Muscle of leg (tissue), 11 donors: ENCODE measurements around the gene IRF2BP2. TPM values are rescaled to one million over a fixed set of nuclear protein-coding genes. Genes with fewer than 3 reads are reported as not detected.

ENCODE experiments used
- DNase-seq: peaks from one replicate; pipeline ENCODE4 v3.0.0; 2013
- H3K27ac ChIP-seq: one replicate; pipeline ENCODE4 v1.5.1; 2013; ENCODE audit warnings: mild to moderate bottlenecking, low read length, control low read depth
- H3K27me3 ChIP-seq: one replicate; pipeline ENCODE4 v1.6.1; 2013; ENCODE audit warnings: low read length; ENCODE audit not compliant: control insufficient read depth, insufficient read depth
- H3K36me3 ChIP-seq: one replicate; pipeline ENCODE4 v1.6.1; 2013; ENCODE audit warnings: low read length; ENCODE audit not compliant: control insufficient read depth, insufficient read depth
- H3K4me1 ChIP-seq: one replicate; pipeline ENCODE4 v1.6.1; 2013; ENCODE audit warnings: low read length; ENCODE audit not compliant: control insufficient read depth, insufficient read depth
- H3K4me3 ChIP-seq: one replicate; pipeline ENCODE4 v1.5.1; 2013; ENCODE audit warnings: low read length, control low read depth
- H3K9me3 ChIP-seq: replicated peaks from 2 replicates; pipeline ENCODE4 v1.6.1; 2013; ENCODE audit warnings: low read depth, low read length; ENCODE audit not compliant: control insufficient read depth
- WGBS: methylation state at CpG from one replicate; pipeline ENCODE4 v1.1.5; 2013; ENCODE audit warnings: missing lambda C conversion rate; ENCODE audit not compliant: insufficient coverage; 5-methylcytosine and 5-hydroxymethylcytosine counted together
- polyA plus RNA-seq, 8 donors: library from polyadenylated mRNA; unstranded; fragments of 120-200 nt; gene quantifications; one replicate each; pipeline versions ENCODE4 v1.2.1 to v1.2.3, GENCODE V29; 2013; ENCODE audit warnings: inconsistent platforms in 1 of 8, low replicate concordance in 1 of 8; ENCODE audit not compliant: insufficient read length in 8 of 8, insufficient read depth in 1 of 8
- total RNA-seq: library from RNA; stranded (reverse); fragments of 120-200 nt; gene quantifications from one replicate; pipeline ENCODE4 v1.2.4, GENCODE V29; 2013

The IRF2BP2 gene
- total and polyA plus RNA-seq, 9 donors = 59.9 to 93.0 (median 76.2) TPM

GRCh38 chr1:234649432-234650081 is 39.6 kb upstream of the IRF2BP2 start:
- H3K27me3 ChIP-seq = no peaks in the 10 kb centered on the region
- 76% methylated on average over 3 of the region's 3 CpGs for WGBS
- H3K4me1 ChIP-seq = no peaks in the 10 kb centered on the region
- DNase-seq = no peak
- no peak overlapping the region for H3K4me3 ChIP-seq
- no peak overlapping the region for H3K27ac ChIP-seq
- H3K9me3 ChIP-seq = no peaks in the 10 kb centered on the region
- no peaks in the 10 kb centered on the region for H3K36me3 ChIP-seq

GRCh38 chr1:234647758-234648157 is 37.8 kb upstream of the IRF2BP2 start:
- H3K9me3 ChIP-seq = no peaks in the 10 kb centered on the region
- H3K4me1 ChIP-seq = no peaks in the 10 kb centered on the region
- WGBS = no CpG with 5 or more reads among the region's 2 CpGs
- no peaks in the 10 kb centered on the region for H3K36me3 ChIP-seq
- no peak overlapping the region for H3K4me3 ChIP-seq
- no peaks in the 10 kb centered on the region for H3K27me3 ChIP-seq
- no peak for DNase-seq
- no peak overlapping the region for H3K27ac ChIP-seq

GRCh38 chr1:234647245-234647644 is 37.3 kb upstream of the IRF2BP2 start:
- no peaks in the 10 kb centered on the region for H3K36me3 ChIP-seq
- H3K4me1 ChIP-seq = no peaks in the 10 kb centered on the region
- no peaks in the 10 kb centered on the region for H3K9me3 ChIP-seq
- DNase-seq = peak; percentile 15
- no peaks in the 10 kb centered on the region for H3K27me3 ChIP-seq
- no peak overlapping the region for H3K27ac ChIP-seq
- no peak overlapping the region for H3K4me3 ChIP-seq
- 69% methylated on average over 2 of the region's 3 CpGs for WGBS

GRCh38 chr1:234645964-234646363 is 36.0 kb upstream of the IRF2BP2 start:
- no peak for DNase-seq
- 71% methylated on average over 1 of the region's 2 CpGs for WGBS
- Histone ChIP-seq H3K27me3 (no peaks in the 10 kb centered on the region), H3K27ac (no peak overlapping the region), H3K36me3 (no peaks in the 10 kb centered on the region), H3K4me3 (no peak overlapping the region), H3K9me3 (no peaks in the 10 kb centered on the region), H3K4me1 (no peaks in the 10 kb centered on the region)

- Histone ChIP-seq H3K4me1 (no peaks in the 10 kb centered on the region), H3K4me3 (no peak overlapping the region), H3K27me3 (no peaks in the 10 kb centered on the region), H3K9me3 (no peaks in the 10 kb centered on the region), H3K36me3 (no peaks in the 10 kb centered on the region), H3K27ac (peak overlapping the region; percentile 22)
- peak; percentile 55 for DNase-seq
- no CpG with 5 or more reads among the region's 1 CpG for WGBS
Measured at GRCh38 chr1:234645474-234645953, 35.5 kb upstream of the IRF2BP2 start.

- no peak for DNase-seq
- Histone ChIP-seq H3K27ac (no peak overlapping the region), H3K4me1 (no peaks in the 10 kb centered on the region), H3K27me3 (no peaks in the 10 kb centered on the region), H3K9me3 (no peaks in the 10 kb centered on the region), H3K36me3 (no peaks in the 10 kb centered on the region), H3K4me3 (no peak overlapping the region)
- WGBS = no CpG with 5 or more reads among the region's 3 CpGs
Measured at GRCh38 chr1:234644928-234645327, 35.0 kb upstream of the IRF2BP2 start.

GRCh38 chr1:234643850-234644134 is 33.8 kb upstream of the IRF2BP2 start:
- Histone ChIP-seq H3K4me3 (no peak overlapping the region), H3K27me3 (no peaks in the 10 kb centered on the region)
- no peak for DNase-seq

GRCh38 chr1:234643111-234643849 is 33.3 kb upstream of the IRF2BP2 start:
- Histone ChIP-seq H3K9me3 (no peaks in the 10 kb centered on the region), H3K36me3 (no peaks in the 10 kb centered on the region), H3K27me3 (no peaks in the 10 kb centered on the region), H3K27ac (no peak overlapping the region), H3K4me1 (no peaks in the 10 kb centered on the region), H3K4me3 (no peak overlapping the region)
- no peak for DNase-seq
- 86% methylated on average over 6 of the region's 14 CpGs for WGBS

More at GRCh38 chr1:234643850-234644134, 33.8 kb upstream of the IRF2BP2 start:
- Histone ChIP-seq H3K4me1 (no peaks in the 10 kb centered on the region), H3K36me3 (no peaks in the 10 kb centered on the region), H3K9me3 (no peaks in the 10 kb centered on the region), H3K27ac (no peak overlapping the region)

- WGBS = no CpG with 5 or more reads among the region's 2 CpGs
- Histone ChIP-seq H3K4me1 (no peaks in the 10 kb centered on the region), H3K9me3 (no peaks in the 10 kb centered on the region), H3K27ac (no peak overlapping the region), H3K4me3 (no peak overlapping the region), H3K36me3 (no peaks in the 10 kb centered on the region), H3K27me3 (no peaks in the 10 kb centered on the region)
- no peak for DNase-seq
Measured at GRCh38 chr1:234642428-234642827, 32.5 kb upstream of the IRF2BP2 start.

- Histone ChIP-seq H3K4me3 (no peak overlapping the region), H3K9me3 (no peaks in the 10 kb centered on the region), H3K36me3 (no peaks in the 10 kb centered on the region), H3K4me1 (no peaks in the 10 kb centered on the region), H3K27ac (no peak overlapping the region), H3K27me3 (no peaks in the 10 kb centered on the region)
- no CpG with 5 or more reads among the region's 4 CpGs for WGBS
- no peak for DNase-seq
Measured at GRCh38 chr1:234639961-234640360, 30.0 kb upstream of the IRF2BP2 start.
